H1 (cell line): Measurements from ENCODE around the gene HOXD11. TPM values are rescaled to one million over a fixed set of nuclear protein-coding genes. Genes with fewer than 3 reads are reported as not detected.

ENCODE experiments used
- ASH2L ChIP-seq: fragments of 200-600, 300-600 bp; sonication (generic); IDR thresholded peaks from one replicate; pipeline ENCODE4 v1.7.1; 2017; ENCODE audit warnings: low read length
- CHD2 ChIP-seq: IDR thresholded peaks from 2 replicates; pipeline ENCODE4 v1.6.1; 2012; ENCODE audit warnings: low read length, improper control_type of control experiment
- EZH2 ChIP-seq: fragments of 200-600 bp; sonication (generic); IDR thresholded peaks from 2 replicates; pipeline ENCODE4 v1.7.1; 2012; ENCODE audit warnings: low read depth, mild to moderate bottlenecking, moderate library complexity, low read length, inconsistent platforms; ENCODE audit not compliant: severe bottlenecking
- POU5F1 ChIP-seq: IDR thresholded peaks from 2 replicates; pipeline ENCODE4 v1.6.1; 2011; ENCODE audit warnings: low read depth, mild to moderate bottlenecking, low read length, moderate library complexity
- SUZ12 ChIP-seq: fragments of 200-600 bp; sonication (generic); IDR thresholded peaks from 2 replicates; pipeline ENCODE4 v1.6.1; 2012; ENCODE audit warnings: mild to moderate bottlenecking, inconsistent platforms, low read length, moderate library complexity, mixed read lengths
- polyA plus RNA-seq, 7 experiments: library from polyadenylated mRNA; depleted of rRNA in 3 of 7; stranded (reverse) in 5 of 7; unstranded in 2 of 7; fragments of >200 nt in 5 of 7; fragments of 200-250 nt in 2 of 7; gene quantifications; 1 replicate in 5 of 7; 2 replicates in 1 of 7; 4 replicates in 1 of 7; pipeline versions ENCODE4 v1.2.1 to v1.2.3, GENCODE V29; 2011 to 2013; ENCODE audit warnings: missing spikeins in 2 of 7, mixed read lengths in 2 of 7
- total RNA-seq: library from RNA; stranded (reverse); fragmentation: NEBNext Ultra II Directional; extraction: Animal tissue kit (Norgen Biotek cat#: 25700); gene quantifications from 2 replicates; pipeline ENCODE4 v1.2.1, GENCODE V29; 2021
- TF ChIP-seq, protein P1 (sequence below), 3 experiments: IDR thresholded peaks; 1 replicate in 2 of 3; 2 replicates in 1 of 3; pipeline versions ENCODE4 v1.5.1 to v1.6.1; 2011; ENCODE audit warnings: low read length in 3 of 3, mild to moderate bottlenecking in 3 of 3, inconsistent platforms in 2 of 3, low read depth in 1 of 3, moderate library complexity in 1 of 3; ENCODE audit not compliant: insufficient read depth in 1 of 3; ENCODE audit errors: control extremely low read depth in 1 of 3
- TF ChIP-seq, protein P2 (sequence below): IDR thresholded peaks from 2 replicates; pipeline ENCODE4 v1.6.1; 2012; ENCODE audit warnings: inconsistent platforms

The HOXD11 gene
- total and polyA plus RNA-seq, 2 of the 8 experiments (the other 6 are each of a cell fraction or from before 2014, with no cell fraction given), result not detected

DNA sequence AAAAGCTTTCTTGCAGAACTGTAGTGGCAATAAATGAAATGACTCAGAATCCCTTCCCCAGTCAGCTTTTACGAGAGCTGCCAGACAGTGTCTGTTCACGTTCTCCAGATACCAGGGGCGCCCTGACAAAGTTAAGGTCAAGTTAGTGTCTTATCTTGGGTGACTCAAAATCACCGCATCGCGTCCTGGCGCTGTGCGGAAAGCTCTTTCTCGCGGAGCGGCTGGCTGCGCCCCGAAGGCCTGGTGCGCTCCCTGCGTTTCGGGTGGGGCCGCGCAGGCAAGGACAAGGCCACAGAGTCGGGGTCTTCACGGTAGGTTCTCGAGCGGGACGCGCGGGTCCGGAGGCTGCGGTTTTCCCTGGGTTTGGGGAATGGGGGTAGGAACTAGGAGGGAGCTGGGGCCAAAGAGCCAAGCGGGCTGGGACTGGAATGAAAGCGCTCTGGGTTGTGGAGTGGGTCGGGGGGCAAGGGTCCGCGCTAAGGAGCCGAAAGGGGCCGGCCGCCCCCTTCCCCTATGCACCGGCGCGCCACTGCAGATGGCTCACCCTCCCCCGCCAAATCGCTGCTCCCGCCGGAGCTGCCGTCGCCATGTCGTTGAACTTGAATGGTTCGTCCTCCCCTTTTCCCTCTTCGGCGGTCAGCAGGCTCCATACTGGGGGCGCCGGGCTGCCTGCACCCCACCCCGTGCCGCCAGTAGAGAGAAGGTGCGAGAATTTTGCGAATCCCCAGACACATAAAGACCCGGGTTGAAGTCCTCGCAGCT lies 2.6 kb upstream of the HOXD11 start (continued):
- TF ChIP-seq, protein P1, sequence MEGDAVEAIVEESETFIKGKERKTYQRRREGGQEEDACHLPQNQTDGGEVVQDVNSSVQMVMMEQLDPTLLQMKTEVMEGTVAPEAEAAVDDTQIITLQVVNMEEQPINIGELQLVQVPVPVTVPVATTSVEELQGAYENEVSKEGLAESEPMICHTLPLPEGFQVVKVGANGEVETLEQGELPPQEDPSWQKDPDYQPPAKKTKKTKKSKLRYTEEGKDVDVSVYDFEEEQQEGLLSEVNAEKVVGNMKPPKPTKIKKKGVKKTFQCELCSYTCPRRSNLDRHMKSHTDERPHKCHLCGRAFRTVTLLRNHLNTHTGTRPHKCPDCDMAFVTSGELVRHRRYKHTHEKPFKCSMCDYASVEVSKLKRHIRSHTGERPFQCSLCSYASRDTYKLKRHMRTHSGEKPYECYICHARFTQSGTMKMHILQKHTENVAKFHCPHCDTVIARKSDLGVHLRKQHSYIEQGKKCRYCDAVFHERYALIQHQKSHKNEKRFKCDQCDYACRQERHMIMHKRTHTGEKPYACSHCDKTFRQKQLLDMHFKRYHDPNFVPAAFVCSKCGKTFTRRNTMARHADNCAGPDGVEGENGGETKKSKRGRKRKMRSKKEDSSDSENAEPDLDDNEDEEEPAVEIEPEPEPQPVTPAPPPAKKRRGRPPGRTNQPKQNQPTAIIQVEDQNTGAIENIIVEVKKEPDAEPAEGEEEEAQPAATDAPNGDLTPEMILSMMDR (IDR thresholded peaks at IDR 0.05; ENCODE audit: control extremely low read depth in 1 of 3, insufficient read depth in 1 of 3, low read depth in 1 of 3, low read length in 3 of 3), result no peak
- no peak for TF ChIP-seq POU5F1
- TF ChIP-seq ASH2L, result peak; percentile 85
- TF ChIP-seq, protein P2, sequence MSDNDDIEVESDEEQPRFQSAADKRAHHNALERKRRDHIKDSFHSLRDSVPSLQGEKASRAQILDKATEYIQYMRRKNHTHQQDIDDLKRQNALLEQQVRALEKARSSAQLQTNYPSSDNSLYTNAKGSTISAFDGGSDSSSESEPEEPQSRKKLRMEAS, result peak; percentile 29; the same call in 1 of the 2 replicates
- peak; percentile 95 for TF ChIP-seq SUZ12
- TF ChIP-seq EZH2, result peak; percentile 96
- no peak for TF ChIP-seq CHD2
